Germinal center (tissue), 1 donor: ENCODE results near the gene METAP1.
"Not testable (repeated sequence)": the region's sequence is repeated elsewhere in the genome, so short reads cannot be mapped to it uniquely, and the experiment has no call there.

Source experiments
- DNase-seq: peaks from one replicate; pipeline ENCODE4 v3.0.0; 2012; ENCODE audit warnings: mixed read lengths, low spot score

Gene METAP1

GRCh38 chr4:98997166-98997565 lies 1.6 kb downstream of the METAP1 start:
- DNase-seq: no peak

- DNase-seq: no peak
Observed at GRCh38 chr4:98998551-98998950, 3.0 kb downstream of the METAP1 start.

- no peak for DNase-seq
Observed at GRCh38 chr4:99002279-99002678, 6.8 kb downstream of the METAP1 start.

- DNase-seq: no peak
Observed at GRCh38 chr4:99008051-99008450, 12.5 kb downstream of the METAP1 start.

GRCh38 chr4:99011910-99012309 lies 16.4 kb downstream of the METAP1 start:
- DNase-seq: no peak

GRCh38 chr4:99013402-99013843 lies 17.9 kb downstream of the METAP1 start:
- no peak for DNase-seq

- DNase-seq: no peak
Observed at GRCh38 chr4:99013884-99014523, 18.5 kb downstream of the METAP1 start.

GRCh38 chr4:99021386-99021785 lies 25.9 kb downstream of the METAP1 start:
- no peak for DNase-seq

GRCh38 chr4:99022566-99022965 lies 27.0 kb downstream of the METAP1 start:
- no peak for DNase-seq

GRCh38 chr4:99023800-99024251 lies 28.3 kb downstream of the METAP1 start:
- not testable (repeated sequence) for DNase-seq

GRCh38 chr4:99024481-99025275 lies 29.2 kb downstream of the METAP1 start:
- no peak for DNase-seq

- DNase-seq: no peak
Observed at GRCh38 chr4:99025506-99025905, 30.0 kb downstream of the METAP1 start.

- DNase-seq: no peak
Observed at GRCh38 chr4:99027304-99027703, 31.8 kb downstream of the METAP1 start.

- DNase-seq: no peak
Observed at GRCh38 chr4:99028187-99028586, 32.7 kb downstream of the METAP1 start.

- DNase-seq: no peak
Observed at GRCh38 chr4:99029018-99029735, 33.7 kb downstream of the METAP1 start.

GRCh38 chr4:99029852-99030251 lies 34.3 kb downstream of the METAP1 start:
- no peak for DNase-seq

- no peak for DNase-seq
Observed at GRCh38 chr4:99033956-99034355, 38.4 kb downstream of the METAP1 start.

GRCh38 chr4:99038213-99038612 lies 42.7 kb downstream of the METAP1 start:
- DNase-seq: no peak

- no peak for DNase-seq
Observed at GRCh38 chr4:99043346-99043745, 47.8 kb downstream of the METAP1 start.

GRCh38 chr4:99047710-99048109 lies 52.2 kb downstream of the METAP1 start:
- no peak for DNase-seq

GRCh38 chr4:99052902-99053301 lies 57.4 kb downstream of the METAP1 start:
- DNase-seq: no peak

GRCh38 chr4:99054428-99054994 lies 59.0 kb downstream of the METAP1 start:
- DNase-seq: no peak
